WTC11 (cell line): ENCODE results near the gene UGT1A1.

Source experiments
- CTCF ChIP-seq: fragments of 200-600 bp; IDR thresholded peaks from 2 replicates; pipeline ENCODE4 v1.8.0; 2022; ENCODE audit warnings: antibody characterized with exemption
- ESRRA ChIP-seq: sonication (generic); formaldehyde crosslinking; IDR thresholded peaks from 2 replicates; pipeline ENCODE4 v1.8.1; 2022; ENCODE audit warnings: mild to moderate bottlenecking, missing genetic modification reagents, borderline replicate concordance
- ETV6 ChIP-seq: sonication (generic); formaldehyde crosslinking; IDR thresholded peaks from 2 replicates; pipeline ENCODE4 v1.8.1; 2022; ENCODE audit warnings: mild to moderate bottlenecking, missing genetic modification reagents
- GTF2I ChIP-seq: fragments of 250-450 bp; sonication (Bioruptor Pico); conservative IDR thresholded peaks from 2 replicates; pipeline ENCODE4 v1.4.0; 2021; ENCODE audit warnings: mild to moderate bottlenecking
- JUN ChIP-seq: sonication (generic); formaldehyde crosslinking; IDR thresholded peaks from 2 replicates; pipeline ENCODE4 v1.8.0; 2023; ENCODE audit warnings: mild to moderate bottlenecking, missing genetic modification reagents
- TCF7 ChIP-seq: sonication (generic); formaldehyde crosslinking; IDR thresholded peaks from 2 replicates; pipeline ENCODE4 v1.8.0; 2022; ENCODE audit warnings: mild to moderate bottlenecking, low read depth, missing genetic modification reagents, moderate library complexity
- ZBTB43 ChIP-seq: sonication (generic); formaldehyde crosslinking; IDR thresholded peaks from 2 replicates; pipeline ENCODE4 v1.8.1; 2023; ENCODE audit warnings: mild to moderate bottlenecking, missing genetic modification reagents
- ZNF281 ChIP-seq: sonication (generic); formaldehyde crosslinking; IDR thresholded peaks from 2 replicates; pipeline ENCODE4 v1.8.0; 2023; ENCODE audit warnings: mild to moderate bottlenecking, missing genetic modification reagents

GRCh38 chr2:233766416-233766815 is 6.3 kb downstream of the UGT1A1 start:
- TF ChIP-seq CTCF (no peak), ESRRA (CRISPR knock-in tag) (no peak), ZBTB43 (CRISPR knock-in tag) (no peak), JUN (CRISPR knock-in tag) (no peak), GTF2I (CRISPR knock-in tag) (no peak), ETV6 (CRISPR knock-in tag) (no peak), TCF7 (CRISPR knock-in tag) (no peak), ZNF281 (no peak)
